GM18873 (cell line): ENCODE measurements around the gene MMP11.
"Not testable (repeated sequence)": the region's sequence is repeated elsewhere in the genome, so short reads cannot be mapped to it uniquely, and the experiment has no call there.

Experiments used
- ATAC-seq: cut with Tn5 transposase; IDR thresholded peaks from one replicate; pipeline ENCODE4 v1.9.1; 2021; ENCODE audit warnings: mild to moderate bottlenecking, moderate library complexity, moderate number of reproducible peaks; ENCODE audit not compliant: unreplicated experiment, low FRiP score

The MMP11 gene, protein sequence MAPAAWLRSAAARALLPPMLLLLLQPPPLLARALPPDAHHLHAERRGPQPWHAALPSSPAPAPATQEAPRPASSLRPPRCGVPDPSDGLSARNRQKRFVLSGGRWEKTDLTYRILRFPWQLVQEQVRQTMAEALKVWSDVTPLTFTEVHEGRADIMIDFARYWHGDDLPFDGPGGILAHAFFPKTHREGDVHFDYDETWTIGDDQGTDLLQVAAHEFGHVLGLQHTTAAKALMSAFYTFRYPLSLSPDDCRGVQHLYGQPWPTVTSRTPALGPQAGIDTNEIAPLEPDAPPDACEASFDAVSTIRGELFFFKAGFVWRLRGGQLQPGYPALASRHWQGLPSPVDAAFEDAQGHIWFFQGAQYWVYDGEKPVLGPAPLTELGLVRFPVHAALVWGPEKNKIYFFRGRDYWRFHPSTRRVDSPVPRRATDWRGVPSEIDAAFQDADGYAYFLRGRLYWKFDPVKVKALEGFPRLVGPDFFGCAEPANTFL

DNA sequence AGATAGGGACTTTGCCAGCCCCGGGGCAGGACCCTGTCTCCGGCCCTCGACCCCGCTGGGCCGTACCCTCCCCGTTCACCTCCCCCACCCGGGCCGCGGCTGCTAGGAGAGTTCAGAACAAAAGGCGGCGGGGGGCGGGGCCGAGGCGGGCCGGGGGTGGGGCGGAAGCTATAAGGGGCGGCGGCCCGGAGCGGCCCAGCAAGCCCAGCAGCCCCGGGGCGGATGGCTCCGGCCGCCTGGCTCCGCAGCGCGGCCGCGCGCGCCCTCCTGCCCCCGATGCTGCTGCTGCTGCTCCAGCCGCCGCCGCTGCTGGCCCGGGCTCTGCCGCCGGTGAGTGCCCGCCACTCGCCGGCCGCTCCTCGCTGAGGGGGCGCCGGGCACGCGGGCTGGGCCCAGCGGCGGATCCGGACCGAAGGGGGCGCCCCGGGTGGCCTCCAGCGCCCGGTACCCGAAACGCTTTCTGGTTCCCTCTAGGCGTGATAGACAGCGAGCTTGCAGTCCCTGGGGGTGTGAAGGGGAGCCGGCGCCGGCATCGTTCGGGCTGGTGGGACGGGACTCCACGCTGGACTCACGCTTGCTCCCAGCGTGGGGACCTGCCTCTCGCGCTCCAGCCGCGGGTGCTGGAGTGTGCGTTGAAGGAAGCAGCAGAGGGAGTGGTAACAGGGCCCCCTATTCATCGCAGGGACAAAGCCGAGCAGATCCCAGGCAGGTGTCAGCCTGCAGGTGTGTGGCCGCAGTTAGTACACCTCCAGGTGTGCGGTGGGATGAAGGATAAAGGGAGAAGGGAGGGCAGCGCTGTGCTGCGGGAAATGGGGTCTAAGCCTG is at the start of gene MMP11:
MMP11 (plus strand) TSS at position 201 of the 825 bp plus-strand sequence; CDS start at position 223, 22 bp downstream.
- ATAC-seq = no peak

DNA sequence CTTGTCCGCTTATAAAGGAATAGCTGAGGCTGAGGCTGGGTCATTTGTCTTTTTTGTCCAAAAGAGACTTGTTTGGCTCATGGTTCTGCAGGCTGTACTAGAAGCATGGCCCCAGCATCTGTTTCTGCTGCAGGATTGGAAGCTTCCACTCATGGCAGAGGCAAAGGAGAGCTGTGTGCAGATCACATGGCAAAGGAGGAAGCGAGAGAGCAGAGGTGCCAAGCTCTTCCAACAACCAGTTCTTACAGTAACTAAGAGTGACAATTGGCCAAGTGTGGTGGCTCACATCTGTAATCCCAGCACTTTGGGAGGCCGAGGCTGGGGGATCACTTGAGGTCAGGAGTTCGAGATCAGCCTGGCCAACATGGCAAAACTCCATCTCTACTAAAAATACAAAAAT is 44.5 kb upstream of the MMP11 start:
- ATAC-seq = not testable (repeated sequence)

DNA sequence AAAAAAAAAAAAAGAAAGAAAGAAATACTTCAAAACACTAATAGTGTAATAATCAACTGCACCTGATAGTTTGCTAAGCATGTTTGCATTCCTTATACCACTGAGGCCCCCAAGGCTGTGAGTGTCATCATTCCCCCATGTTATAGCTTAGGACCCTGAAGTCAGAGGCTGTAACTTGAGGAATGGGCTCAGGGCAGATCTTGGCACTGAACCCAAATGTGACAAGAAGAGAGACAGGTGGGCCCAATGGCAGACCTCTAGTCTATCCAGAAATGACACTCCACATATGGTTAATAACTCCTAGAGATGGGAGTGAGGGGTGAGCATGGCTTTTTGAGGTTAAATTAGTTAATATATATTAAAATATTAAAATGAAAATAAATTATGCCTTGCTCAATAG is 35.0 kb upstream of the MMP11 start:
- no peak for ATAC-seq

DNA sequence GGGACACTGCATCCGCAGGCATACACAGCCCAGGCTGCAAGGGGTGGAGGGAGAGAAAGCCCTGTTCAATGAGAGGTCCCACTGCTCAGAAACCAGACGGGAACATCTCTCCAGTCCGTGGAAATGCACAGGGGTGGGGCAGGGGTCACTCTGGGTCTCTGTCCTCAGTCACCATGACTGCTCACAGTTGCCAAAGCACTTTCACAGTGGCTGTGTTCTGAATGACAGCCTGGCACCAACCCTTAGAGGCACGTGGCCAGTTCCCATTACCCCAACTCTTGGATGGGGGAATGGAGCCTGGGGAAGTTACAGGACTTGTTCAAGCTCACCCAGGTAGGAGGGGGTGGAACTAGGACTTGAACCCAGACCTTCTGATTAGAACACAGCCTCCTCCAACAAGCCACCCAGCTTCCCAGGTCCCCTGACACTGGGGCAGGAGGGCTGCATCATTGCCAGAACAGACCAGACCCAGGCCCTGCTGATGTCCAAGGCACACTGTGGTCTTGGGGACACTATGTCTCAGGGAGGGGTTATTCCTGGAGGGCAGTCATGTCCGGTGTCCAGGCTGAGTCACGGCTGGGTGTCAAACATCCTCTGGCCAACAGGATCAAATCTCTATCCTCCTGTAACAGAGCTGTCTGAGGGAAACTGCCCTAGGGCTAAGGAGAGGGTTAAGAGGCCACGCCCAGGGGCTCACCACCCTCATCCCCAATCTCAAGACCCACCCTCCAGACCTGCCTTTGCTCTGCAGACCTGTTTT is 30.0 kb upstream of the MMP11 start:
- ATAC-seq = no peak

DNA sequence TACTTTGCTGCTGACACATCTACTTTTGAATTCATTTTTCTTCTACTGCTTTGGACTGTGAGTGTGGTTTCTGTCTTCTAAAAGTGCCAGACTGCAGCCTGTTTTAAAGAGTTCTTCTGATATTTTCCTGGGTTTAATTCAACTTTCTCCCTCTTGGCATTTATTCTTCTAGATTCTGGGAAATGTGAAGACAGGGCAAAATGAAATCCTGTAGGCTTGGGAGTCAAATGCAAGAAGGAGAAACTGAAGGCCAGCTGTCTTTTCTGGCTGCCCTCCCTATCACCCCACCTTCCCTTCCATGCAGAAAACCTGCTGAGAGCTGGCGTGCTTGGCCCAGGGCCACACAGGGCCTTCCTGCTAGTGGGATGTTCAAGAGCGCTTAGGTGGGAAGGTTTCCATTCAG is 29.3 kb upstream of the MMP11 start:
- ATAC-seq = no peak

DNA sequence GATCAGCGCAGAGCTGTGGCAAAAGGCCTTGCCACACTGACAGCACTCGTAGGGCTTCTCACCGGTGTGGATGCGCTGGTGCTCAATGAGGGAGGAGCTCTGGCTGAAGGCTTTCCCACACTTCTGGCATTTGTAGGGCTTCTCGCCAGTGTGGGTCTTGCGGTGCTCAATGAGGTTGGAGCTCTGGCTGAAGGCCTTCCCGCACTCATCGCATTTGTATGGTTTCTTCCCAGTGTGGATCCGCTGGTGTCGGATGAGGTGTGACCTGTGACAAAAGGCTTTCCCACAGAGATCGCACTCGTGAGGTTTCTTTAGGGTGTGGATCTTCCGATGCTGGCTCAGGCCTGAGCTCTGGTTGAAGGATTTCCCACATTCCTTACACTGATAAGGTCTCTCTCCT is 28.6 kb upstream of the MMP11 start:
- no peak for ATAC-seq

DNA sequence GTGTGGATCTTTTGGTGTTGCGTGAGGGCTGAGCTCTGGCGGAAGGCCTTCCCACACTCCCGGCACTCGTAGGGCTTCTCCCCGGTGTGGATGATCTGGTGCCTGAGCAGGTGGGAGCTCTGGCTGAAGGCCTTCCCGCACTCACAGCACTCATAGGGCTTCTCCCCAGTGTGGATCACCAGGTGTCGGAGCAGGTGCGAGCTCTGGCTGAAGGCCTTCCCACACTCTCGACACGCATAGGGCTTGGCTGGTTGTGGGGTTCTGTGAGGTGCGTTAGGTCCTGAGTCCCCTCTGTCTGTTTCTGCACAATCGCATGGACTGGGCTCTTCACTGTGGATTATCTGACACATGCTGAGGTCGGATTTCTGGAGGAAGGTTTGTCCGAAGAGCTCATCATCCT is 28.2 kb upstream of the MMP11 start:
- no peak for ATAC-seq

DNA sequence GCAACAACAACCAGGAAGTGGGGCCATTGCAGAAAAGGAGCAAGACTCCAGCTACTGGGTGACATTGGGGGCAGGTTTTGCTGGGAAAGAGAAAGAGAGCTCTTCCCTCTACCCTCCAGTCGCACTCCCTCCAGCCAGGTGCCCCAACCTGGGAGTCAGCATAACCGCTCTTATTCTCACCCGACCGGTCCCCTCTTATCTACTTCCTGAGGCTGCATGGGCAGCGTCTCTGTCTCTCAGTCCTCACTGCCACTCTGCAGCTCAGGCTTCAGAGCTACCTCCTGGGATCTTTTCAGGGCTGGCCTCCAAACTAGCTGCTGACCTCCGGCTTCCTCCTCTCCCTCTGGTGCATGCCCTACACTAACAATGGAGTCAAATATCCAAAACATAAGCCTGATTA is 26.9 kb upstream of the MMP11 start:
- ATAC-seq = no peak

DNA sequence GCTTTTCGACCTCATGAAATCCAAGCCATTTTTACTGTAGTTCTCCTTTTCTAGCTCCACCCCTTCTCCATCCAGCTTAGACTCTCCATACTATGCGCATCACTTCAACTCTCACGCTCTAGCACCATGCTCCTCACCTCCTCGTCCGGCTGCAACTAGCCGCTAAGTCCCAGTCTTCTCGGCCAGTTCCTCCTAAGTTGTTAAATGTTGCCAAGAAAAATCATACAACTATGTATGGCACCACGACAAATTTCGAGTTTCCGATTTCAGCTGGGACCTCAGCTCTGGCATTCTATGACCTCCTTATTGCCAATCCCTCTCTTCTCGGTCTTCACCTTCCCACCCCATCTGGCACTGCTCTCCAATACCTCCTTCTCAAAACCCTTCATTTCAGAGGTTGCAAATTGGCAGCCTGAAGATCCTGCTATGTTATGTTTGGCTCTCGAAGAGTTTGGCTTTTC is 22.8 kb upstream of the MMP11 start:
- ATAC-seq = no peak

DNA sequence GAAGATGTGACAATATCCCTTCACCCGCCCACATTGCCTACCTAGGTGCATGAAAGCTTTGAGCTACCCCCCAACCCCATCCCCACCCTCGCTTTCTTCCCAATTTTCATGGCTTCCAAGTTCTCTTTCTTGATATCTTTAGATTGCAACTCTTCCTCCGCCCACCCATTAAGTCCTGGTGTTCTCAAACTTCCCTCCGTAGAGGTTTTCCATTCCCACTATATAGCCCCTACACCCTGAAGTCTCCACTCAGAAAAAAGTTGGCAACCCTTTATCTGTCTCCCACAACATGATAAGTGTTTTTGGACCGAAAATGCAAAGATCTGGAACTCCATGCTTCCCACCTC is 22.3 kb upstream of the MMP11 start:
- ATAC-seq = no peak

DNA sequence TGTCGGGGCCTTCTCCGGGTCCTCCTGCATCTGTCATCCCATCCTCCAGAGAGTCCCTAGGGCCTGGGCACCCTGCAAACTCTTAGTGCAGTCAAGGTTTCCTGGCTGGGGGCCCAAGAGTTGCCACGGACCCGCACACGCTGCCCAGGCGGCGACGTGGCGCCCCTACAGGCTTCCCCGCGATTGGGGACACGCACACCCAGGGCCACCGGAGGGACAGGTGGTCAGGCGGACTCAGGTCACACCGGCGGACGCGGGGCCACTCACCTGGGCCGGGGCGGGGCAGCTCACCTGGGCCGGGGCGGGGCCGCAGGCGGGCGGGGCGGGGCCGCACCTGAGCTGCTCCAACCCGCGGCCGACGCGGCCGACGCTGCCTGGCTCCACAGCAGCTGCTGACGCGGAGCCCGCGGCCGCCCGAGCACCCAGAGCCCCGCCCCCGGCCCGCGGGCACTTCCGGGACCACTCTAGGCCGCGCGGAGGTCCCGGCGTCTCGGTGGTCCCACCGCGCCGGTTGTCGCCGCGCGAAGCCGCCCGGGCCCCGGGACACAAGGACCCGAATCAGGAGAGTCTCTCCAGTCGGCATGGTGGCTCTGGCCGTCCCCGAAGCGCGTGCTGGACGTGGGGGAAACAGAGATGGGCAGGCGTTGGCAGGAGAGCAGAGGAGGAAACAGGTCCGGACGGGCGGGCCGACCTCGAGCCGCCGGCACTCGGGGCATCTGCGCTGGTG is 21.8 kb upstream of the MMP11 start, which contains the start of gene ZNF70:
ZNF70 (minus strand) TSS at position 399 of the 727 bp plus-strand sequence. CDS start 5,972 bp downstream, outside the sequence.
- ATAC-seq = no peak

DNA sequence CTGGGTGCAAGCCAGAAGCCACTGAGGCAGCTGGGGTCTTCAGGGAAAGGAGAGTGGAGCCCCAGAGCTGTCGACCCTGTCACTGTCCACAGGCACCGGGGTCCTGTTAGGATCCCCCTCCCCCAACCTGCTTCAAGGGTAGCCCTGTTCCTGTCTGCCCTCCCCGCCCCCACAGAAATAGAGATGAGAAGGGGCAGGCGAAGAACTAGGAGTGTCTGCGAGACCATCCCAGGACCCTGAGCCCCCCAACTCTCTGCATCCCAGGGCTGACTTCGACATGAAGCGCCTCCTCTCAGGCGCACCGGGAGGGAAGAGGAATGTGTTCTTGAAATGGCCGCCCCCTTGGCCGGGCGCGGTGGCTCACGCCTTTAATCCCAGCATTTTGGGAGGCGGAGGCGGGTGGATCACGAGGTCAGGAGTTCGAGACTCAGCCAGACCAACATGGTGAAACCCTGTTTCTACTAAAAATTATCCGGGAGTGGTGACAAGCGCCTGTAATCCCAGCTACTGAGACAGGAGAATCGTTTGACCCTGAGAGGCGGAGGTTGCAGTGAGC is 21.1 kb upstream of the MMP11 start:
- no peak for ATAC-seq

DNA sequence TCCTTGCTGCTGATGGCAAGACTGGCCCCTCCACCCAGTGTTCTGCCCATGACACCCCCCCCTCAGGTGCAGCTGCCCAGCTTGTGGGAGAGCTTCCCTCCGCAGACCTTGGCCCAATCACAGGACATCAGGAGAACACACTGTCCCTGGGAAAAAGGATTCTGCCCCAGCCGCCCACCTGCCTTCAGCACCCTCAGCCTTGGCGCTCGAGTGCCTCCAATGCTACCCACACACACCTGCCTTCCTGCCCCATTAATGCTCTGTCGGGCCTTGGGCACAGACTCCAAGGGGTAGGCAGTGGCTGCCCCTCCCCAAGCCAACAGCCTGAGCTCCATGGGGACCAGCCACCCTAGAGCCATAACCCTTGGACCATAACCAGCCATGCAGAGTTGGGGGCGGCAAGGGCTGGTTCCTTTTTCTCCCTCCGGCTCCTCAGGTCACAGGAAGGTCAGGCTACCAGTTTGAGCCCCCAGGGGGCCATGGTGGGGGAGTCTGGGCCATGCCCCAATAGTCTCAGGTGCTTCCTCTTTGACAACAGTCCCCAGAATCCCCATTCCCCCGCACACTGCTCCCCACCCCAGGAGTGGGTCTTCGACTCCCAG is 20.5 kb upstream of the MMP11 start:
- no peak for ATAC-seq

DNA sequence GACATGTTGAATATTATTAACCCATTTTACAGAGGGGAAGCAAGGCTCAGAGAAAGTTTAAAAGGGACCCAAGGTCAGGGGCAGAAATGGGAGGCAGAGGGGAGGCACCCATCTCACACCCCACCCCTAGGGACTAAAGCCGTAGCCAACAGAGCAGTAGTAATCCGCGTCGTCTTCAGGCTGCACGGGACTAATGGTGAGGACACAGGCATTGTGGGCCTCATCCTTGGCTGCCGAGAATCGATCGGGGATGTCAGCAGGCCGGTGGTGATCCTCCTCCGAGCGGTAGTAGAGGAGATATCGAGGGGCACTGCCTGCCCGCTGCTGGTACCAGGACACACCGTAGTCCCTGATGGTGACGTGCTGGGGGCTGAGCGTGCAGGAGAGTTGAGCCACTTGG is 19.9 kb upstream of the MMP11 start:
- no peak for ATAC-seq

DNA sequence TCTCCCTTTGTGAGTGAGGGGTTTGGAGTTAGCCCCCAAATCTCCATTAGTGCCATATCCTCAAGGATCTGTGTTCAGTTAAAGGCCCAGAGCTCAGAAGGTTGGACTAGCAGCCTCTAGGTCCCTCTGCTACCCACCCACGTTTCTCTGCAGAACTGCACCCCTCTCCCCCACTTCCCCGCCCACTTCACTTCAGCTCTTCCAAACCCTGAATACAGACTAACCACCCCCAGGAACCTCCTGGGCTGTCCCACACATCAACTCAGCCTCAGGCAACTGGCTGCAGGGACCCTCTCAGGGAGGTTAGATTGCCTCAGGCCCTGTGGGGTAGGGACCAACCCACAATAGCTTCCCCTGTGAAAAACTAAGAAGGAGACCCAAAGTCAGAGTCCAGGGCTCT is 19.3 kb upstream of the MMP11 start:
- ATAC-seq = no peak

DNA sequence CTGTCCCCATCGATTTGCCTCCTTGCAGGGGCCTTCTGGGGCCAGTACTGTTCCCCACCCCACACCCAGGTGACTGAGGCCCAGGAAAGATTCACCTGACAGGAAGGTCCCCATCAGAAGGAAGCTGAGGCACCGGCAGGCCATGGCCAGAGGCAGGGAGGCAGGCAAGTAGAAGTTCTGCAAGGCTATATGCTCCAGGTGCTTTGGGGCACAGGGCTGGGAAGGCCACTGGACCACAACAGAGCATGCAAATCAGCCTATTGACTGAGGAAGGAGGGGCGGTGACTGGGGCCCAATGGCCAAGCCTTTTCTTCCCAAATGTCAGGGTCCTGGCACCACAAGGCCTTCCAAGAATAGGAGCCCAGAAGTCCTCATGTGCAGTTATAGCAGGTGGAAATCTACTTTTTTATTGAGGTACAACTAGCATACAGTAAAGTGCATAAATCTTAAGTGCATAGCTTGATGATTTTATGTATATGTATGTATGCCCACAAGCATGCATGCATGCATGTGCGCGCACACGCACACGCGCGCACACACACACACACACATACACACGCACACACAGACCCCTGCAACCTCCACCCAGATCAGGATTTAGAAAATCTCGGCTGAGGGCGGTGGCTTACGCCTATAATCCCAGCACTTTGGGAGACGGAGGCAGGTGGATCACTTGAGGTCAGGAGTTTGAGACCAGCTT is 18.3 kb upstream of the MMP11 start, which contains the start of gene VPREB3:
VPREB3 (minus strand) TSS at position 206 of the 700 bp plus-strand sequence; CDS start at position 144, 62 bp downstream.
- ATAC-seq = no peak

DNA sequence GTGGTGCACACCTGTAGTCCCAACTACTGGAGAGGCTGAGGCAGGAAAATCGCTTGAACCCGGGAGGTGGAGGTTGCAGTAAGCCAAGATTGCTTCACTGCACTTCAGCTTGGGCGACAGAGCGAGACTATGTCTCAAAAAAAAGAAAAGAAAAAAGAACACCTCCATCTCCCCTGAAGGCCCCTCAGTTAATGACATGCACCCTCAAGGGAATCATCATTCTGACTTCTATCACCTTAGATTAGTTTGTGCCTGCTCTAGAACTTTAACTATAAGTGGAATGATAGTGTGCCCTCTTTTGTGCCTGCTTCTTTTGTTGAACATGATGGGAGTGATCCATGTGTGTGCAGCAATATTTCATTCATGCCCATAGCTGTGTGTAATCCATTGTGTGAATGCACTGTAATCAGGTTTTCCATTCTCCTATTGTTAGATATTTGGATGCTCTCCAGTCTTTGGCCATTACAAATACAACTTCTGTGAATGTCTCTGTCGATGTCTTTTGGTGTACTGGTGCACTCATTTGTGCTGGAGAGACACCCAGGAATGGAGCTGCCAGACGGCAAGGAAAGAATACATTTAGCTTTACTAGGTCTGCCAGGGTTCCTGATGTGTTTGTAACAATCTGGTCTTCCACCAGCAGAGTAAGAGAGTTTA is 17.5 kb upstream of the MMP11 start:
- no peak for ATAC-seq

DNA sequence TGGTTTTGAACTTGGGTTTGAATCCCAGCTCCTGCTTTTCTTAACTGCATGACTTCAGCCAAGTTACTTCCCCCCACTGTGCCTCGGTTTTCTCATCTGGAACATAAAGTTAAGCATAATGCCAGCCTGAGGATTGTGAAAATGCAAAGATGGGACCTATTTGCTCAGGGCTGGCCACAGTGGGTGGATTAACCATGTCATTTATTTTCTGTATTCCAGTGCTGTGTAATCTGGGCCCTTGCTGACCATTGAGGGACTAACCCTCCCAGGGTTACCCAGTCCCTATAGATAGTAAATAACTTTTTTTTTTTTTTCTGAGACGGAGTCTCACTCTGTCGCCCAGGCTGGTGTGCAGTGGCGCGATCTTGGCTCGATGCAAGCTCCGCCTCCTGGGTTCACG is 16.9 kb upstream of the MMP11 start:
- no peak for ATAC-seq
